Pancreas (tissue), 10 donors: ENCODE measurements around the gene PRR5. TPM values are rescaled to one million over a fixed set of nuclear protein-coding genes. Genes with fewer than 3 reads are reported as not detected.
"Not testable (repeated sequence)": the region's sequence is repeated elsewhere in the genome, so short reads cannot be mapped to it uniquely, and the experiment has no call there.

ENCODE experiments used
- ATAC-seq, 4 donors: fragments of 200-7000 bp; cut with Tn5 transposase; one replicate each; pipeline versions ENCODE4 v1.8.0 to v1.9.1; 2020; ENCODE audit warnings: mild to moderate bottlenecking in 4 of 4, moderate library complexity in 4 of 4
- DNase-seq, 6 donors: peaks; one replicate each; pipeline ENCODE4 v3.0.0-alpha.2; 2020
- FAIRE-seq: peaks from 2 replicates; lab custom pipeline; 2012; peaks lifted over from hg19 to GRCh38; lab: Jason Lieb, UNC
- H3K27ac ChIP-seq, 4 donors: fragments of 200-600 bp; sonication (generic); 1 replicate in 3 of 4; 2 replicates in 1 of 4; pipeline versions ENCODE4 v1.5.0 to v1.8.0; 2020
- H3K27me3 ChIP-seq, 4 donors: fragments of 200-600 bp; one replicate each; pipeline ENCODE4 v1.8.0; 2021
- H3K36me3 ChIP-seq, 3 donors: fragments of 200-600 bp; sonication (generic) in 1 of 3; one replicate each; pipeline versions ENCODE4 v1.5.0 to v1.8.0; 2020 to 2021
- H3K4me1 ChIP-seq, 3 donors: fragments of 200-600 bp; one replicate each; pipeline ENCODE4 v1.8.0; 2021
- H3K4me3 ChIP-seq, 4 donors: fragments of 200-600 bp; sonication (generic) in 2 of 4; one replicate each; pipeline versions ENCODE4 v1.5.0 to v1.8.0; 2020 to 2021
- H3K9me3 ChIP-seq, 4 donors: fragments of 200-600 bp; one replicate each; pipeline ENCODE4 v1.8.0; 2021
- CTCF ChIP-seq, 4 donors: fragments of 200-600 bp; sonication (generic) in 3 of 4; IDR thresholded peaks; one replicate each; pipeline versions ENCODE4 v1.5.0 to v1.8.0; 2021; ENCODE audit warnings: antibody characterized with exemption in 4 of 4
- WGBS, 2 donors: extraction: QIAGEN DNeasy Blood & Tissue Kit; methylation state at CpG; one replicate each; pipeline ENCODE4 v1.1.7; 2013; 5-methylcytosine and 5-hydroxymethylcytosine counted together
- intact Hi-C, 3 donors: fragments of 100-400 bp; cut with DNase I; formaldehyde crosslinking; loops; one replicate each; pipeline versions ENCODE4 v1.11.1 to v1.14.2; 2022
- polyA plus RNA-seq, 2 donors: library from polyadenylated mRNA; stranded (reverse); fragments of 200-250 nt; gene quantifications; one replicate each; pipeline ENCODE4 v1.2.3, GENCODE V29; 2013
- total RNA-seq, 6 donors: library from RNA; stranded (reverse); fragmentation: NEBNext Ultra II Directional in 4 of 6; extraction: Animal tissue kit (Norgen Biotek cat#: 25700) in 4 of 6; gene quantifications; one replicate each; pipeline versions ENCODE4 v1.2.1 to v1.2.4, GENCODE V29; 2021 to 2023
- donor health status: healthy with polysubstance abuse.
- donor health status: DM: no; HTN: no; CAD: no; lungs with moderate emphysema.
- donor health status: DM: no; HTN: no; CAD: no.
- donor health status: control.
- donor health status: control.
- donor health status: Bipolar disorder and iron deficiency.
- donor health status: DM: yes; HTN: yes; CAD: no.
- donor health status: DM: no; HTN: no; CAD: no.
- donor health status: DM: no; HTN: no; CAD: no.
- donor health status: DM: yes; HTN: yes; CAD: no.

Gene PRR5
- total and polyA plus RNA-seq, 8 donors, result 7.0 to 23.0 (median 10.1) TPM

GRCh38 chr22:44677353-44677840 is 24.6 kb upstream of the PRR5 start:
- no peaks in the 10 kb centered on the region for H3K27me3 ChIP-seq
- no peak overlapping the region for H3K4me3 ChIP-seq
- TF ChIP-seq CTCF (IDR thresholded peaks at IDR 0.05), result no peak
- H3K27ac ChIP-seq, result no peak overlapping the region
- H3K4me1 ChIP-seq, result no peaks in the 10 kb centered on the region
- no peak for ATAC-seq
- FAIRE-seq, result no peak
- 21 to 25% methylated on average over 10 of the region's 10 CpGs for WGBS, 2 donors
- no peaks in the 10 kb centered on the region for H3K36me3 ChIP-seq
- intact Hi-C loops, result no loop called here
- DNase-seq, result no peak
- H3K9me3 ChIP-seq, result no peaks in the 10 kb centered on the region

GRCh38 chr22:44677871-44678555 is 24.0 kb upstream of the PRR5 start:
- no peaks in the 10 kb centered on the region for H3K27me3 ChIP-seq
- no peaks in the 10 kb centered on the region for H3K9me3 ChIP-seq
- WGBS, 2 donors, result 74 to 75% methylated on average over 18 of the region's 18 CpGs
- TF ChIP-seq CTCF (IDR thresholded peaks at IDR 0.05), result no peak
- no peak overlapping the region for H3K27ac ChIP-seq
- no peak overlapping the region for H3K4me3 ChIP-seq
- no peak for ATAC-seq
- DNase-seq, result no peak
- no peaks in the 10 kb centered on the region for H3K4me1 ChIP-seq
- H3K36me3 ChIP-seq, result no peaks in the 10 kb centered on the region
- no peak for FAIRE-seq
- intact Hi-C loops, result no loop called here

GRCh38 chr22:44678556-44679305 is 23.3 kb upstream of the PRR5 start:
- intact Hi-C loops, result no loop called here
- no peaks in the 10 kb centered on the region for H3K4me1 ChIP-seq
- no peaks in the 10 kb centered on the region for H3K9me3 ChIP-seq
- DNase-seq (no peak), ATAC-seq (no peak), FAIRE-seq (no peak)
- WGBS, 2 donors, result 87 to 94% methylated on average over 18 of the region's 18 CpGs
- TF ChIP-seq CTCF (IDR thresholded peaks at IDR 0.05), result no peak
- no peak overlapping the region for H3K4me3 ChIP-seq
- no peaks in the 10 kb centered on the region for H3K27me3 ChIP-seq
- no peak overlapping the region for H3K27ac ChIP-seq
- no peaks in the 10 kb centered on the region for H3K36me3 ChIP-seq

- DNase-seq, ATAC-seq, FAIRE-seq, H3K4me3 ChIP-seq, intact Hi-C loops, H3K27me3 ChIP-seq, H3K4me1 ChIP-seq, H3K27ac ChIP-seq, H3K9me3 ChIP-seq, H3K36me3 ChIP-seq: not testable (repeated sequence)
- WGBS, 2 donors, result 79 to 88% methylated on average over 9 of the region's 9 CpGs
Measured at GRCh38 chr22:44679306-44679647, 22.7 kb upstream of the PRR5 start.

- no peaks in the 10 kb centered on the region for H3K4me1 ChIP-seq
- no peak overlapping the region for H3K4me3 ChIP-seq
- DNase-seq, result no peak
- no peak for ATAC-seq
- H3K27me3 ChIP-seq, result no peaks in the 10 kb centered on the region
- TF ChIP-seq CTCF (IDR thresholded peaks at IDR 0.05), result no peak
- no peaks in the 10 kb centered on the region for H3K9me3 ChIP-seq
- no peaks in the 10 kb centered on the region for H3K36me3 ChIP-seq
- intact Hi-C loops, result no loop called here
- H3K27ac ChIP-seq, result no peak overlapping the region
- FAIRE-seq, result no peak
- WGBS, 2 donors, result 33 to 41% methylated on average over 5 of the region's 5 CpGs
Measured at GRCh38 chr22:44680058-44680457, 21.9 kb upstream of the PRR5 start.
